MCF 10A (cell line): ENCODE data around the gene SLC27A5. TPM values are rescaled to one million over a fixed set of nuclear protein-coding genes. Genes with fewer than 3 reads are reported as not detected.

ENCODE experiments used
- BruUV-seq: library from RNA; stranded (reverse); fragments of 400-500 nt; replicated peaks from 2 replicates; lab custom pipeline; 2021; lab: Mats Ljungman, UMichigan
- CTCF ChIA-PET: fragments of 300-600 bp; sonication (Branson Sonifier 250); formaldehyde crosslinking; extraction: SDS; loops from one replicate; lab custom pipeline; 2021; ENCODE audit warnings: antibody characterized with exemption, inconsistent platforms; lab: Yijun Ruan, JAX
- POLR2A ChIA-PET: fragments of 300-600, 350-650 bp; sonication (Branson Sonifier 250); formaldehyde crosslinking; extraction: SDS; loops from one replicate; lab custom pipeline; 2020; ENCODE audit warnings: antibody characterized with exemption, inconsistent platforms; lab: Yijun Ruan, JAX
- DNase-seq: peaks from one replicate; pipeline ENCODE4 v3.0.0-alpha.2; 2018; ENCODE audit not compliant: unreplicated experiment
- H3K27ac Mint-ChIP-seq: one replicate; pipeline ENCODE4 v1.8.0; 2022; ENCODE audit warnings: mild to moderate bottlenecking, low read depth, mixed read lengths; ENCODE audit not compliant: unreplicated experiment
- H3K27me3 Mint-ChIP-seq: one replicate; pipeline ENCODE4 v1.8.0; 2022; ENCODE audit warnings: mixed read lengths; ENCODE audit not compliant: insufficient read depth, unreplicated experiment
- H3K36me3 Mint-ChIP-seq: one replicate; pipeline ENCODE4 v1.8.0; 2022; ENCODE audit warnings: mild to moderate bottlenecking, moderate library complexity, mixed read lengths; ENCODE audit not compliant: insufficient read depth, unreplicated experiment
- H3K4me1 Mint-ChIP-seq: one replicate; pipeline ENCODE4 v1.8.0; 2022; ENCODE audit warnings: mixed read lengths; ENCODE audit not compliant: insufficient read depth, unreplicated experiment
- H3K4me3 Mint-ChIP-seq: one replicate; pipeline ENCODE4 v1.8.0; 2022; ENCODE audit warnings: mild to moderate bottlenecking, moderate library complexity, mixed read lengths; ENCODE audit not compliant: unreplicated experiment
- H3K9me3 Mint-ChIP-seq: one replicate; pipeline ENCODE4 v1.8.0; 2022; ENCODE audit warnings: mixed read lengths; ENCODE audit not compliant: unreplicated experiment
- intact Hi-C: fragments of 100-400 bp; cut with micrococcal nuclease; formaldehyde crosslinking; loops from 2 replicates; pipeline ENCODE4 v1.14.1; 2022
- total RNA-seq: library from RNA; stranded (reverse); gene quantifications from 2 replicates; pipeline ENCODE4 v1.2.3, GENCODE V29; 2022
- TF ChIP-seq, protein P1 (sequence below): fragments of 200-600 bp; IDR thresholded peaks from one replicate; pipeline ENCODE4 v1.8.0; 2022; ENCODE audit warnings: antibody characterized with exemption, mild to moderate bottlenecking; ENCODE audit not compliant: unreplicated experiment

Gene SLC27A5
- total RNA-seq, 1 experiment from 2014 or later: 22.5 TPM

DNA sequence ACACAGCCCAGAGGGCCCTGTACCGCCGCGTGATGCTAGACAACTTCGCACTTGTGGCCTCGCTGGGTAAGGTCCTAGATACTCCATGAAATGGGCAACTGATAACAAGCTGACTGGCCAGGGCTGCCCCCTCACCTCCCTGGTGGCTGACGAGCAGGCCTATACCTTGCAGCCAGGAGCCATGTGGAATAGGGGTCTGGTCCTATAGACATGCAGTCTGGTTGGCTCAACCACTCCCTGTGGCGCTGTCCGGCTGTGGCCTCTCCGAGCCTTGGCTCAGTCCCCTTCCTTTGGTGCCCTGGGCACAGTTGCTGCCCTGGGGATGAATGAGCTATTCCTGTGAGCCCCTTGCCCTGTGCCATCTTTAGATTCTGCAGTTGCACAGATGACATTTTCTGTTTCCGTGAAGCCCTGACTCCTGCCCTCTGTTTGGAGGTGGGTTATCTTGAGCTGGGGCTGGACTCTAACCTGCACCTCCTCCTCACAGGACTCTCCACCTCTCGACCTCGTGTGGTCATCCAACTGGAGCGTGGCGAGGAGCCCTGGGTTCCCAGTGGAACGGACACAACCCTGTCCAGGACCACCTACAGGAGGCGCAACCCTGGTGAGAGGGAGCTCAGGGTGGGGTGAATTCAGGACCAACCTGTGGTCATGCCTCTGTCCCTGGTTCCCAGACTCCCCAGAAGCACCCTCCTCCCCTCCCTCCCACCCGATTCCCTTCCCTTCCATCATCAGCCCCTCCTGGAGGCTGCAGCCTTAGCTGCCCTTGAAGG lies 42.4 kb downstream of the SLC27A5 start:
- TF ChIP-seq, protein P1, sequence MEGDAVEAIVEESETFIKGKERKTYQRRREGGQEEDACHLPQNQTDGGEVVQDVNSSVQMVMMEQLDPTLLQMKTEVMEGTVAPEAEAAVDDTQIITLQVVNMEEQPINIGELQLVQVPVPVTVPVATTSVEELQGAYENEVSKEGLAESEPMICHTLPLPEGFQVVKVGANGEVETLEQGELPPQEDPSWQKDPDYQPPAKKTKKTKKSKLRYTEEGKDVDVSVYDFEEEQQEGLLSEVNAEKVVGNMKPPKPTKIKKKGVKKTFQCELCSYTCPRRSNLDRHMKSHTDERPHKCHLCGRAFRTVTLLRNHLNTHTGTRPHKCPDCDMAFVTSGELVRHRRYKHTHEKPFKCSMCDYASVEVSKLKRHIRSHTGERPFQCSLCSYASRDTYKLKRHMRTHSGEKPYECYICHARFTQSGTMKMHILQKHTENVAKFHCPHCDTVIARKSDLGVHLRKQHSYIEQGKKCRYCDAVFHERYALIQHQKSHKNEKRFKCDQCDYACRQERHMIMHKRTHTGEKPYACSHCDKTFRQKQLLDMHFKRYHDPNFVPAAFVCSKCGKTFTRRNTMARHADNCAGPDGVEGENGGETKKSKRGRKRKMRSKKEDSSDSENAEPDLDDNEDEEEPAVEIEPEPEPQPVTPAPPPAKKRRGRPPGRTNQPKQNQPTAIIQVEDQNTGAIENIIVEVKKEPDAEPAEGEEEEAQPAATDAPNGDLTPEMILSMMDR: no peak
- Mint-ChIP-seq H3K4me1 (peaks cover 13% of the 10 kb centered on the region), H3K4me3 (no peak overlapping the region), H3K9me3 (no peaks in the 10 kb centered on the region), H3K27ac (no peak overlapping the region), H3K36me3 (peaks cover 42% of the 10 kb centered on the region), H3K27me3 (no peaks in the 10 kb centered on the region)
- ChIA-PET CTCF (interaction anchor here (0.6 to 0.9 kb wide), 3 partner anchors 9 to 799 kb away, joined by 4 to 5 read pairs (median 5); no protein-coding TSS in a partner anchor), POLR2A (interaction anchor here (0.8 to 1.2 kb wide), 2 partner anchors 9 to 18 kb away, joined by 3 read pairs; partner anchors contain the start of gene ZNF324B)
- intact Hi-C loops: loop anchor here (5.0 kb wide), 1 partner anchor 142 kb away; the partner anchor contains the start of gene ZSCAN22
- no peak for DNase-seq
- no TSS peak for BruUV-seq

DNA sequence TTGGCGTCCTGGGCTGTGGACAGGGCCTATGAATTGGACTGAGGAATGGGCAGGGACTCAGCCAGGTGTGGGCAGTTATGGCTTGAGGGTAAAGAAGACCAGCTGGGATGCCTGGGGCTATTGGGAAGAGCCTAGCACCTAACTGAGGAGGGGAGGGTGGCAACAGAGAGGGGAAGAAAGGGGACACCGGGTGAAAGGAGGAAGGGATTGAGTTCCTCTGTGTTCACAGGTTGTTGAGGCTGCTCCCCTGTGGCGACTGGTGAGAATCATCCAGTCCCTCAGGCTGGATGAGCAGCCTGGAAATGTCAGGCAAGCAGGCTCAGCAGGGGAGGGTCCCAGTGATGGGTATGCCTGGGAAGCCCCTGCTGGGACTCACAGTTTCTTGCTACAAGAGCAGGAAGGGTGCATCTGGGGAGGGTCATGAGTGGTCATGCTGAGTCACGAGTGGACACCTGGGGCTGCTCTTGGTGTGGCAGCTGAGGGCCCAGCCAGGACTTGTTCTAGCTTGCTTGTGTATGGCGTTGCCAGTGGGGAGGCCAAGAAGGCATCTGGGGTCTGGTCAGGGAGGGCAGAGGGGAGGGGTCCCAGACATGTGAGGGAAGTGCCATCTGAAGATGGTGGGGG lies 43.5 kb downstream of the SLC27A5 start:
- Mint-ChIP-seq H3K4me3 (peak overlapping the region; percentile 82), H3K27ac (peak overlapping the region; percentile 54), H3K27me3 (no peaks in the 10 kb centered on the region), H3K4me1 (peaks cover 13% of the 10 kb centered on the region), H3K36me3 (peaks cover 34% of the 10 kb centered on the region), H3K9me3 (no peaks in the 10 kb centered on the region)
- DNase-seq: no peak
- ChIA-PET POLR2A (interaction anchor here (0.8 to 1.2 kb wide), 2 partner anchors 8 to 285 kb away, joined by 3 read pairs; partner anchors contain the start of gene ZNF274), CTCF (interaction anchor here (0.7 to 1.0 kb wide), 2 partner anchors 8 to 80 kb away, joined by 5 to 6 read pairs; no protein-coding TSS in a partner anchor)
- intact Hi-C loops: loop anchor here (5.0 kb wide), 1 partner anchor 141 kb away; the partner anchor contains the start of gene ZSCAN22
- BruUV-seq: no TSS peak
- TF ChIP-seq, protein P1: no peak

DNA sequence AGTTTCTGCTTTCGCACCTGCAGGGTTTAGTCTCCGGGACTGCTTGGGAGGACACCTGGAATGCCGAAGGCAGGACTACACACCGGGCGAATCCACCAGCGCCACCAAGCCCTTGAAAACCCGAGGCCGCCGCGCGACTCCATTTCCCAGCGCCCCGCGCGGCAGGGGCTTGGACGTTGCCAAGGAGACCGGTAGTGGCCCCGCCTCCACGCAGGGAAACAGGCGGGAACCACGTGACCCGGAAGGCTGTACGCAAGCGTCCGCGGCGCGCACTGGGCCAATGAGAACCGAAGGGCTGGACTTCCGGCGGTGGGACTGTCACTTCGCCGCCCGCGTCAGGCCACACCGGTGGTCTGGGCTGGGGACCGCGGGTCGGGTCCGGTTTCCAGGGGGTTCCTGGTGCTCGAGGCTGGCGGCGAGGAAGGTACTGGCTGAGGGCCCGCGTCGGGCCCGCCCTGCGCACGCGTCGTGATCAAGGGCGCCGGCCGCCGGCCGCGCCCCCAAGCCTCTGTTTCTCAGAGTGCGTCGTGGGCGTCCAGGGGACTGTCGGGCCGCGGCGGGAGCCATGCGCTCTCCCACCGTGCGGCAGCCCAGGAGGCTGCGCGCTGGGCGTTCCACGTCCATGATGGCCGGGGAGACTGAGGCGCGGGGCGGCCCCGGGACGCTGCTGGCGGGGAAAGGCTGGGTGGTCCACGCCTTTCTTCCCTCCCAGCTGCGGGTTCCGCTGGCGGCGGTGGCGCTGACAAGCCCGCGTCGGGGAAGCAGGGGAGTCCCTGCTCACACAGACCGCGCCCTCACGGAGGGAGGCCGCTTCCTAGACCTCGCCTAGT lies 44.8 kb downstream of the SLC27A5 start, which contains the start of gene ZNF324:
Gene ZNF324 (plus strand): TSS at position 321 of the 830 bp plus-strand sequence. CDS start 2,106 bp downstream, outside the sequence.
- Mint-ChIP-seq H3K27ac (peak within 1 kb of the TSS; percentile 78), H3K9me3 (no peaks in the 10 kb centered on the region), H3K36me3 (peaks cover 21% of the 10 kb centered on the region), H3K4me3 (peak within 1 kb of the TSS; percentile 82), H3K27me3 (no peaks in the 10 kb centered on the region), H3K4me1 (peaks cover 13% of the 10 kb centered on the region)
- DNase-seq: peak; percentile 98
- intact Hi-C loops: loop anchor here (1.0 to 5.0 kb wide), 2 partner anchors 59 to 140 kb away; partner anchors contain the start of genes ZNF584 and ZSCAN22
- CTCF ChIA-PET: interaction anchor here (0.6 kb wide), 1 partner anchor 189 kb away, joined by 3 read pairs; no protein-coding TSS in a partner anchor
- TSS peak; percentile 17 for BruUV-seq
- TF ChIP-seq, protein P1: no peak
- POLR2A ChIA-PET: interaction anchor here (0.6 to 1.5 kb wide), 6 partner anchors 15 to 548 kb away, joined by 3 to 7 read pairs (median 4); partner anchors contain the start of genes TRIM28 and ZNF584
